Middle frontal gyrus (tissue), 1 donor: ENCODE results near the gene TNS1.

Experiments used
- DNase-seq: peaks from one replicate; pipeline ENCODE4 v3.0.0-alpha.2; 2015; ENCODE audit warnings: low spot score; ENCODE audit errors: extremely low spot score

The TNS1 gene

DNA sequence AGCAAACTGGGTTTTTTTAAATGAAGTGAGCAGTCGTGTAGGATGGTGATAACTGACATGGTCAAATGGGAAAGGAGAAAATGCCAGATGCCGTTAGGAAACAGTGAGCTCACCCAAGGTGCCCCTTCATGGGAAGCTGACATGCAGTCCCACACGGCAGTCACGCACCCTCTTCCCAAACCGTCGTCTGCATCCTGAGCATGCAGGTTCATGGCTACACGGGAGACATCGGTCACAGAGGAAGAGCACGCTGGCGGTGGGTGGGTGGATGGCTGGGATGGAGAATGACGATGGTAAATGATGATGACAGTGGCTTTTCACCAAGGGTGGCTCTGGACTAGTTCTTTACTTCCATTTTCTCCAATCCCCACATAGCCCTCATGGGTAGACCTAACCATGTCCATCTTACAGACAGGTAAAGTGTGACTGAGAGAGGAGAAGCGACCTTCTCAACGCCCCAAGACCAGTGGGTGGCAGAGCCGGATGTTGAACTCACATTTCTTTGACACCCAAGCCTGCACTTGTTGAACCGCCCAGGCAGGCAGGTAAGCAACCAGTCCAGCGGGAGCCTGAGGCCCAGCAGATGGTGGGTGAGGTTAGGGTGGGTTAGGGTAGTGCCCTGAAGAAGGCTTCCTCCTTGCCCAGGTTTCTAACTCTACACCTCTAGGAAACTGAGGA is 44.5 kb downstream of the TNS1 start:
- DNase-seq: no peak

DNA sequence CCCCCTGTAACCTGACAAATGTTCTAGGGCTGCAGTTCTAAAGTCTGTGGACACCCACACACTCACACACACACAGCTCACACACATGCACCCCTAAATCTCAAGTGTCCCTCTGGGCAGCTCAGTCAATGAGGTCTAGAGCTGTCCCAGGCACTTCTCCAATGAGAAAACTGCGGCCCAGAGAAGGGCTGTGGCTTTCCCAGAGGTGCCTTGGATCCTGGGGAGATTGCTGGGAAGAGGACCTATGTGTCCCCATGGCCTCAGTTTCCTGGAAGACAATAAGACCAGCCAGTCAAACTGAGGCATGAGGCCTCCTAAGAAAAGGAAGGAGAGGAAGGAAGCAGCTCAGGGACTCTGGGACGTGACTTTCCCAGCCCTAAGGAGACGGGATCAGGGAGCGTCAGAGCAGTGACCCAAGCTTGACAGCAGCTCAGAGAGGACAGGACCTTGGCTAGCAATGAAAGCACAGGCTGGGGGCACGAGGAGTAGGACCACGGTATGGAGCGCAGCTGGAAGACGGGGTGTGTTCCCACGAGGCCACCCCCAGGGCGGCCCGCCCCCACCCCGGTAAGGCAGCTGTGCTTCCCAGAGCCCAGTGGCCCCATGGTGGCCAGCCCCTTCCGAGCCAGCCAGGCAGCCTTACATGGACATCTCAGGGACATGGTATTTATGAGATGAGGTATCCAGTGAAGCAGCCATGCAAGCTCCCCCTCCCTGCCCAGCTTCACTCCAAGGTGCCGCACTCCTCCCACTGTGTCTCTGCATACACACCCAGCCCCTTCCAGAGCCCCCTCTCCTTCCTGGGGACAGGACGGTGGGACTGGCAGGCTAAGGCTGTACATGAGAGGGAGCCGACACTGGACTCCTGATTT is 46.0 kb downstream of the TNS1 start:
- no peak for DNase-seq

DNA sequence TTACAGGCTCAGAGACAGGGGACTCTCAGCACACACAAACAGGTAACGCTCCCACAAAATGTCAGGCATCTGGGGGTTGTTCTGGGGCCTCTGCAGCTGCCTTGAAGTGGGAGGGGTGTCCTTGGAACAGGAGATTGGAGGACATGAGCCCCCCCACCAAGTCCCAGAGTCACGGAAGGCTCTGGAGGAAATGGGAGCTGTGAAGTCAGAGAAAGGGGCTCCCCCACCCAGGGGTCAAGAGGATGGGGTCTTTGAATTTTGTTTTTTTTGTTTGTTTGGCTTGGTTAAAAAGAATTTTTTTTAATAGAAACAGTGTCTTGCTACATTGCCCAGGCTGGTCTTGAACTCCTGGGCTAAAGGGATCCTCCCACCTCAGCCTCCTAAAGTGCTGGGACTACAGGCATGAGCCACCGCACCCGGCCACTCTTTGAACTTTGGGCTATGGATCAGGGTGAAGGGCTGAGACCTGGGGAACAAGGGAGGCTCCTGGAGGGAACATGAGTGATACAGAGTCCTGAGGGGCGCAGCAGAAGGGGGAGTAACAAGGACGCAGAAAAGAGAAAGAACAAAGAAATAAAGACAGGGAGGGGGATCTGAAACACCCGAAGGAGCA is 46.8 kb downstream of the TNS1 start:
- no peak for DNase-seq

DNA sequence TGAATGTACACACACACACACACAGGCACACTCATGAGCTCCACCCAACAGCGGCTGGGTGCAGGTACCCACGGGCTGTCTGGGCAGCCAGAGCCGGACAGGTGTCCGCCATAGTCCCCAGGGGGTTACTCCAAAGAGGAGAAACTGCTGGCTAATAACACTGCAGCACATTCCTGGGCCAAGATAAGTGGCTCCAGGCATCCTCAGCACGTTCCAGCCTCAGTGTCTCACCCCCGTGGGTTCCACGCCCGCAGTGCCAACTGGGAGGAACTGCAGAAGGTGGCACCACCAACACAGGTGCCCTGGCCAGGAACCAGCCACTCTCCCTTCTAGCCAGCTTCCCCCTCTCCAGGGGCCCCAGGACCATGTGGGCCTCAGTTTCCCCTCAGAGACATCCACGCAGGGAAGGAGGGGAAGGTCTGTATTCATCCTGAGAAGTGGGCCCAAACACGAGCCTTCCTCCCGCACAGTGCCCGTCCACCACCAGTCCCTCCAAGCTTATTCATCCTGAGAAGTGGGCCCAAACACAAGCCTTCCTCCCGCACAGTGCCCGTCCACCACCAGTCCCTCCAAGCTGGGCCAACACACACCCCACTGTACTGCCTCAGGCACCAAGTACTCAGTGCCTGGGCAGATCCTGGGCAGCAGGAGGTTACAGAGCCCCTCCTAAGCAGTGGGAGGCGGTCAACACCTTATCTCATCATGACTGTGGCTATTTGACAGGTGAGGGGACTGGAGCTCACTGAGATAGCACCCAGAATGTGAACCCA is 47.6 kb downstream of the TNS1 start:
- DNase-seq: no peak

DNA sequence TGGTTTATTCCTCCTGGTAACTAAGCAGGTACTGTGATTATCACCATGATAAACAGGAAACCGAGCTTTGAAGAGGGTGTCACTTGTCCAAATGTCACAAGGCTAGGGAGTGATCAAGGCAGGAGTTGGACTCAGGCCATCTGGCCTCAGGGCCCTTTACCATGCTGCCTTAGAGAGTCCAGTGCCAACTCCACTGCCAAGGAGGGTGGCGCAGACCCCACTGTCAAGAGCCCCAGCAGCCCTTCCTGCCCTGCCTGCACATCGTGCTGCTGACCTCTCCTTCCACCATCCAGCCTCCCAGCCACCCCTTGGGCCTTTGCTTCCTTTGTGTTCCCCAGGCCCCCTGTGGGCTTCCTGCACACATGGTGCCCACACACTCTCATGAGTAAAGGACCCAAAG is 48.3 kb downstream of the TNS1 start:
- DNase-seq: no peak

DNA sequence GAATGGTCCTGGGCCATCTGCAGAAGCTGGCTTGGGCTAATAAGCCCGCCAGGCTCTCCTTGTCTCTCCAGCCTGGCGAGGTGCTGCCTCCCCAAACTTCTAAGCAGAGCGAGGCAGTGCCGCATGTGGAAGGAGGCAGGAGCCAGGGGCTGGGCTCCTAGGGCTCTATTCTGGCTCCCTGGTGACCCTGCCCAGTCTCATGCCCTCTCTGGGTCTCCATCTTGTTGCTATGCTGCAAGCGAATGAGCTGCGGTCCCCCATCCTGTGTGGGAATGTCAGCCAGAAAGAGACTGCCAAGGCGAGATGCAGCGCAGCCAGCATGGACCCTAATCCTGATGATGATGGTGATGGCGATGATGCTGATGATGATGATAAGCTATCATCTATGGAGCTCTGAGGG is 48.7 kb downstream of the TNS1 start:
- no peak for DNase-seq

DNA sequence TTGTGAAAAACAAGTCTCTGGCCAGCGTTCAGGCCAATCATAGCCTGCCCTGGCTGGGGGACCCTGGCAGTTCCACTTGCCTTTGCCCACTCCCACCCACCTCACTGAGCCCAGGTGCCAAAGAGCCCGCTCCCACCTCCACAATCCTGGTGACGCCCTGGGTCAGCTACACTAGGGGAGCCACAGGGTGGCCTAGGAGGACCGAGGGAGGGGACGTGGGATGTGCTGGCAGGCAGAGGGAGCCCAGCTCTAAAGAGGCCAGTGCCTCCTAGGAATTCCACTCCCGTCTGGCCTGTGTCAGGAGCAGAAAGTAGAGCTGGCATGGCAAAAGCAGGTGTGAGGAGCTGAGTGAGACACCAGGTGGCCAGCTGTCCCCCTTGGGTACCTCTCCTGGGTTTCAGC is 49.3 kb downstream of the TNS1 start:
- DNase-seq: no peak

DNA sequence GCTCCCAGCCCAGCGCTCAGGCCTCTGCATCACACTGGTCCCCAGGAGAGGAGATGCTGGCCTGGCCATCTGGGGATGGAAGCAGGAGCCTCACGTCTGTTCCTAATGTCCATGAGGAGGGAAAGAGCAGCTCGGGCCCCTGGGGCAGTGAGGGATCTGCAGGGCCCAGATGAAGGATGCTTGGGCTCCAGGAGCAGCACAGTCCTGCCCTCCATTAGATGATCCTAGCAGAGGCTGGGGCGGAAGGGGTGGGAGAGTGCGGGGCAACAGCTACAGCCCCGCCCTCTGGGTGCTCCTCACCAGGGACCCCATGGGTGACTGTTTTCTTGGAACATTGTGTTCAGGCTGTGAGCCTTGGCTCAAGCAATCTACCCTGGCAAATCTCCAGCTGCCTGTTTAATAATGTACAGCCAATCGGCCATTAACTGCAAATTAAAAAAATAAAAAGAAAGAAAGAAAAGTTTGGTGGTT is 49.7 kb downstream of the TNS1 start:
- no peak for DNase-seq

DNA sequence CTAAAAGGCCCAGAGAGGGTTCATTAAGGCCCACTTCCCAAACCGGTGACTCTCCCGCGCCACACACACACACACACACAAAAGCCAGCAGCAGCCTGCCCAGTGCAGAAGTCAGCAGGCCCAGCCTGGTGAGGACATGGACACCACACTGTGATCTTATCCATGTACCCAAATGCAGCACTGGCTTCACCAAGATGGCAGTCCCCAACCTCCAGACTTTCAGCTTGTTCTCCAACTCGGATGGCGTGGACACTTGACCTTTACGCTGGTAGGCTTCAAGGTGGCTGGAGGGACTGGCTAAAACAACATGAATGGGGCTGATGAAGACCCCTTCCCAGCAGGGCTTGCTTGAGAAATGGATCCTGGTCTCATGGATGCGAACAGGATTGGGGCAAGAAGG is 50.4 kb downstream of the TNS1 start:
- DNase-seq: no peak

DNA sequence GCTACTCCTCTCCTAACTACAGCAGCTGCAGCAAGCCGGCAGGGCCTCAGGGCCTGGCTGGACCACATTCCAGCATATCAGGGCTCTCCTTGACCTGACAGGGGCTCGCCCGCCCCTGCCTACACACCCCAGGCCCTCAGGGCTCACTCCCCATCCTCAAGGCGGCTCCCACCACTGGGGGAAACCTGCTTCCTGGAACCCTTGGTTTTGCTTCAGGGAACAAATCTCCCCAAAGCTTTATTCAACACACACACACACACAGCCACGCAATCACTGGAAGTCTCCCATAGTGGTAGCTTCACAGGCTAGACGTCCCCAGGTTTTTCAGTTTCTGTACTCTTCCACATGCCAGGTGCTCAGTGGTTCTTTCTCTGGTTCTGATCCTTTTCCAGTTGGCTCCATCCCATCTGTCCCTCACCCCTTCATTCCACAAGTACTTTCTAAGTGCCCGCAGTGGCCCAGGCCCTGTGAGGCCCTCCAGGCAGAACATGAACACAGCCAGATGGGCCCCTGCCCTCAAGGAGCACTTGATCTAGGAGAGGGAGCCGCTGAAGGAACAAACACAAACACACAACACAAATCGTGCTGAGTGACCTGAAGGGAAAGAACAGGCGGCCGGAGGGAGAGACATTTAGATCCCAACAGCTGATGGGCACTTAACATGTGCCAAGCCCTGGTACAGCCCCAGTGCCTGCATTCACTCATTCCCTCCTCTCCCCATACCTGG is 51.1 kb downstream of the TNS1 start:
- DNase-seq: no peak

DNA sequence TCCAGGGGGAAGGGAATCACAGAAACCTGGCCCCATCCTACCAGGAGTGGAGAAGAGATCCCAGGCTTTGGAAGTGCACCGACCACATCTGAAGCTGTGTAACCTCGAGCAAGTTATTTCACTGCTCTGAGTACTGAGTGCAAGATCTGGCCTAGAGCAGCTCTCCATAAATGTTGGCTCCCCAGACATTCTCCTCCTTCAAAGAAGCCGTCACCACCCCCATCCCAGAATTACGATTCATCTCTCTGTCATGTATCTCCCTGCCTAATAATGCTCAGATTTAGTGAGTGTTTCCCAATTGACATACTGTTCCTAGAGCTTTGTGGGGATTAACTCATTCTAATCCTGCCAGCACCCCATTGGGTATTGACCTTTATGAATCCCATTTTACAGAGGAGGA is 51.7 kb downstream of the TNS1 start:
- DNase-seq: no peak

DNA sequence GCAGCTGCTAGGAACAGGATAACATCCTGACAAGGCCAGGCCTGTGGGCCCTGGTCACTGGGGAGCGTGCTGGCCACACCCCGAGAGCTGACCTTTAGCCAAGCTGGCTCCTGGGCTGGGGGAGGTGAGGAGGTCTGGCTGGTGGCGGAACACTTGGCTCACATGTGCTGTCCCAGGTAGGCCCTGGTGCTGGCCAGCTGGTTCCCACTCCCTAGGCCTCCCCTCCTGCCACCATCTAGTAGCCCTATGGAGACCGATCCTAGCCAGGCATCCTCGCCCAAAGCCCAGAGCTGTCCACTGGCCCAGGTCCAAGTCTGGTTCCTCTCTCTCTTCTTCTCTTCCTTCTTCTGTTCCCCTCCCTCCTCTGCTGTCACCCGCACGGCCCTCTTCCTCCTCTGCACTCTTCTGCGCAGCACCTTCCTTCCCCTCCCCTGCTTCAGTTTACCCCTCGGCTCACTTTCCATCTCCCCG is 52.4 kb downstream of the TNS1 start:
- DNase-seq: no peak

DNA sequence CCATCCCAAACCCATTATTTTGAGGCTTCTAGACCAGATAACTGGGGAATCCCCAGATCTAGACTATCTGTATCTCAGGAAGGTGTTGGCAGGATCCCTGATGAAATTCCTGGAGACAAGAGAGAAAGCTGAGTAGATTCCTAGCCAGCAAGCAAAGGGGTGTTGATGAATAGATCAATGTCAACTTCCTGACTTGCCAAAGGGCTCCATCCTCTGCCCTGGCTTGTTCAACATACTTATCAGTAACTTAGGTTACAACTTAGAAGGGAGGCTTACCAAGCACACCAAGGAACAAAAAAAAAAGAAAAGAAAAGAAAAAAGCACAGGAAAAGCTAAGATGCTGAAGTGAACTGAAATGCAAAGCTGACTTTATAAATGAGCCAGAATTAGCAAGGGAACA is 53.3 kb downstream of the TNS1 start:
- no peak for DNase-seq

DNA sequence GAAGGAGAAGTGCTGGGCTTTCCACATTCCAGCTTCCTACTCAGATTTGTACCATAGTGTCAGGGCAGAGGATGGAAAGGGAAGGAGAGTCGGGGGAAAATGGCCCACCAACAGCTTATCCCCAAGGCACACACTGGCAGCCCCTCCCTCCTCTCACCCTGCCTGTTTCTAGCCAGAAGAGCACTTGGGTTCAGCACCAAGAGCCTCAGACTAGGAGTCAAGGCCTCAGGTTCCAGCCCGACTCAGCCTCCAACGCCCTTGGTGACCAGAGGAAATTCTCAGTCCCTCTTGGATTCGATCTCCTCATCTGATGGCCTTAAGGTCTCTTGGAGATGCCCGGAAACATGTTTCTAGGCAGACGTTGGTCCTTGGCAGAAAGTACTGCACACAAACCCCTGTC is 53.9 kb downstream of the TNS1 start:
- DNase-seq: no peak

DNA sequence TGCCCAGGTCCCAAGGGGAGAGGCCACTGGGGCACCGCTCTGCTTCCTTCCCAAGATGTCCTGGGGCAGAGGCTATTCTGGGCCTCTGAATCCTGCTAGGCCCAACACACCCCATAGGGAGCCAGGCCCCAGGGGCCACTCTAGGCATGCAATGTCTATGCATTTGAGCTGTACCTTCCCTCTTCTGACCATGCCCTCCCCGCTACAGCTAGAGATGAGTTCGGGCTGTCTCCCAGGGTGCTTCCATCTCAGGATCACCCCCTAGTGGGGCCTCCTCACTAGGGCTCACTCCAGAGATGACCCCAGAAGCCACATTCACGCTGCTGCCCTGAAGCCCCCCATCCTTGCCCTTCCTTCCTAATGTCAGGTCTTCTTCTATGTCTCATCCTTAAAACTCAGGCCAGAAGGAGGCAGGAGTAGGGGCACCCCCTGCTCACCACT is 54.4 kb downstream of the TNS1 start:
- DNase-seq: no peak

DNA sequence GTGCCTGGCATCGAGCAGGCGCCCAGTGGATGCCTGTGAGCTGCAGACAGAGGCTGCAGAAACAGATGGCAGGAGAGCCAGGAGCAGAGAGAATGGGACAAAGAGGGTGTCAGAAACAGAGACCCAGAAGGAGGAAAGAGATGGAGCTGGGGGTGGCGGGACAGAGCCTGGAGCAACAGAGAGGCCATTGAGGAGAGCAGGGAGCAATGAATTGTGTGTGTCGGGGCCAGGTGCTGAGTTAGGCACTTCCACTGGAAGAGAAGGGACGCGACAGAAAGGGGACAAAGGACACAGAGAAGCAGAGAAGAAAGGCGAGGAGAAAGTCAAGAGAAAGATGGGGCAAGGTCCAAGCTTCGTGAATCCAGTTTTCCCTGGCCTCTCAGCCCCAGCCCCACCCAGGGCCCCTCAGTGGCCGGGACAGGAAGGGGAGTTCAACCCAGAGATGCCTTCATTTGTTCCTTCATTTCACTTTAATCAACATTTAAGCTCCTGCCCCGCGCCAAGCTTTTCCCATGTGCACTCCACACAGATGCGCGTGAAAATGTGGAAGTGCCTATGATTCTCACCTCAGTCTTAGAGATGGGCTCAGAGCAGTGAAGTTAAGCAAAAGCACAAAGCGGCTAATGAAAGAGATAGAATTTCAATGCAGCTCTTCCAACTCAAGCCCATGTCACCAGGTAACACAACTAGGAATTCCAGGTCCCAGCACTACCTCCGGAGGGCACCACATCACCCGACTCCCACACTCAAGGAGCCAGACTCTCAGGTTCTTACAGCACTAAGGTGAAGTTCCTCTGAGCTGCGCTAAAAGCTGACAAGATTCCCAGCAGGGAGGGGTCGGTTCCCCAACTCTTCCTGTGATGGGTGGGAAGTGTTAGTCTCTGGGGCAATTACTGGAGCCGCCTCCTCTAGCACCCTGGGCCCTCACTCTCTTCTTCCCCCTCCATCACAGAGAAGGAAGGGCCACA is 55.1 kb downstream of the TNS1 start:
- no peak for DNase-seq

DNA sequence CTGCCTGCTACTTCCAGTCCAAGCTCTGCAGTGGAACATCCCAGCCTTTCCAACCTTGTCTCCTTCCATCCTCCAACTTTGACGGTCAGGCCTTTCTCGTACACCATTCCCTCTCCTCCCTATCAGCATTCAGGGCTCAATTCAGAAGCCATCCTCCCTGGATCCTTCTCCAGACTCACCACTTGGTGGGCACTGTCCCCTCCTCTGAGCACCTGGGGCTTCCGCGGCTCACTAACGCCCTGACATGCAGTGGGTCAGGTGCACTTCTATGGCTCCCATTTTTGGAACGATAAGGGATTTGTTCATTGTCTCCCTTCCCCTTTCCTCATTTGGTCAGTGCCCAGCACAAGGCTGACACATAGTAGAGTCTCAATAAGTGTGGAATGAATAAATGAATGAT is 56.7 kb downstream of the TNS1 start:
- DNase-seq: no peak

DNA sequence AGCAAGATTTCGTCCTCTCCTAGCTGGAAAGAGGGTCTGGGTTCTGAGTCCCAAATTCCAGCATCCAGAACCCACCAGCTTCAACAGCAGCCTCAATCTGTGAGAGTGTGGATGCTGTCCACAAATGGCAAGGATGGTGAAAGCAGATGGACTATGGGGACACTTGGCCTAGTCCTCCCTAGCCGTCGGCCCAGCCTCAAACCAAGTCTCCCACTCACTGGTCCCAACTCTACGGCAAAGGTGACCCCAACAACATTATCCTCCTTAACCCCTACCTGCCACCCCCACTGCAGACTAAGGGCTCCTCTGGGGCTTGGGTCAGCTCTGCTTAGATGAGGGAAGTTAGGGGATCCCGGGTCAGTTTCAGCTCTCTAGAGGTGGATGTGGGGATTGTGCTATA is 57.3 kb downstream of the TNS1 start:
- no peak for DNase-seq

DNA sequence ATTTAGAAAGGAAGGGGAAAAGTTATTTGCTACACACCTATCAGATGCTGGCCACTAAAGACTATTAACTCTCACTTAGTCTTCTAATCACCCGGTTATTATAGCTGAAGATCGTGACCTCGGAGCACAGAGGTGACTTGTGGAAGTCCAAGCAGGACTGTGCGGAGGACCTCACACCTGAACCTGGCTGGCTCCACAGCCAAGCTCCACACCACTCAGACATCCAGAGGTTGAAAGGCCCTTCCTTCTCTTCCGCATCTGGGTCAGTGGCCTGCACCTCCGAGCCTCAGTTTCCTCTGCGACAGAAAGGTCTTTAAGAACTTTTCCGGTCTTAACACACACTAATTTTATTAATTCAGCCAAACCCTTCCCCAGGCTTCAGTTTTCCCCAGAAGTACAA is 57.9 kb downstream of the TNS1 start:
- no peak for DNase-seq

DNA sequence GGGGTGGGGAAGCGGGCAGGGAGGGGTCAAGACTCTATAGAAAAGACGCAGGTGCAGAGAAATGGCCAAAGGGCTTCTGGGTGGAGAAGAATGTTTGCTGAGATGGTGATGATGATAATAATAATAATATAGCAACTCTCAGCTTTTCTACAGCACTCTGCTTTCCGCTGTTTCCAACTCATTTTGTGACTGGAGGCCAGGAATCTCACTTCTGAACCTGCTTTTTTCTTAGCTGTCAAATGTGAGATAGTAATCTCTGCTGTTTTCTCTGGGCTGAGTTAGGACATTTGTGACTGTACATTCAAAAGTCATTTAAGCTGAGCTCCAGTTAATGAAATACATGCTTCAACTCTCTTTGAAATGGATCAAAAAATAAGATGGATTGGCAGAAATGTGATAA is 58.4 kb downstream of the TNS1 start:
- no peak for DNase-seq
